ENCODE data around the gene FCN3. TPM values are rescaled to one million over a fixed set of nuclear protein-coding genes. Genes with fewer than 3 reads are reported as not detected.

The FCN3 gene
- total RNA-seq, 1 experiment from 2014 or later = 0.22 TPM

GRCh38 chr1:27361044-27361402 is 13.6 kb downstream of the FCN3 start:
- no peak for DNase-seq
- peak overlapping the region; percentile 70 to 81 for H3K4me3 Mint-ChIP-seq
- H3K27me3 Mint-ChIP-seq (ENCODE audit: low read depth) = peaks cover 64% of the 10 kb centered on the region
- no peaks in the 10 kb centered on the region for H3K9me3 ChIP-seq (ENCODE audit: control insufficient read depth, low read depth, low read length)
- H3K27ac ChIP-seq (ENCODE audit: insufficient read length, low read depth, low read length) = no peak overlapping the region
- H3K27me3 ChIP-seq (ENCODE audit: insufficient read depth, low read length) = peaks cover 19% of the 10 kb centered on the region; the same call in 1 of the 2 replicates
- H3K18ac ChIP-seq (ENCODE audit: insufficient read length, low read depth, low read length) = no peak overlapping the region
- H3K79me1 ChIP-seq (ENCODE audit: insufficient read depth, low read depth, low read length, poor library complexity, severe bottlenecking) = no peaks in the 10 kb centered on the region
- H2BK12ac ChIP-seq (ENCODE audit: insufficient read length, low read depth, low read length) = no peak overlapping the region
- no peak overlapping the region for H3K14ac ChIP-seq (ENCODE audit: insufficient read depth, low read length)
- no peak overlapping the region for H2BK20ac ChIP-seq (ENCODE audit: low read depth, low read length, poor library complexity, severe bottlenecking)
- no peak overlapping the region for H2AK5ac ChIP-seq (ENCODE audit: insufficient read length, low read length)
- H3K23me2 ChIP-seq (ENCODE audit: insufficient read length, low read depth, low read length, poor library complexity, severe bottlenecking) = peaks cover 13% of the 10 kb centered on the region
- H3K4me2 ChIP-seq (ENCODE audit: insufficient read depth, insufficient read length, low read length) = peak overlapping the region; percentile 84
- no peak overlapping the region for H3T11ph ChIP-seq (ENCODE audit: low read length)
- no peak overlapping the region for H2BK5ac ChIP-seq (ENCODE audit: insufficient read length, low read length)
- H3K9me3 Mint-ChIP-seq = no peaks in the 10 kb centered on the region; a peak in 1 of 5 replicates
- H3K36me3 Mint-ChIP-seq (ENCODE audit: insufficient read depth in 1 of 3, low read depth in 3 of 3) = peaks cover 0 to 5% (median 3%) of the 10 kb centered on the region in 3 experiments; a peak in 4 of 7 replicates
- no peak overlapping the region for H4K5ac ChIP-seq (ENCODE audit: insufficient read length, low read depth, low read length)
- no peak overlapping the region for H3K27ac Mint-ChIP-seq
- no peak overlapping the region for H3K4ac ChIP-seq (ENCODE audit: low read depth, low read length)
- no peak overlapping the region for H3K9ac ChIP-seq (ENCODE audit: extremely low read depth, insufficient read length, low read length)
- H3K4me1 ChIP-seq (ENCODE audit: insufficient read depth, low read length) = peaks cover 3% of the 10 kb centered on the region; the same call in 1 of the 2 replicates
- no CpG with 5 or more reads among the region's 21 CpGs for WGBS (ENCODE audit: extremely low coverage, insufficient read length, low lambda C conversion rate)
- H2BK15ac ChIP-seq (ENCODE audit: low read depth, low read length) = no peak overlapping the region
- H3K4me1 Mint-ChIP-seq = peaks cover 22 to 38% of the 10 kb centered on the region in 2 experiments
- no peaks in the 10 kb centered on the region for H3K79me2 ChIP-seq (ENCODE audit: insufficient read depth, low read length)
- no peak overlapping the region for H4K91ac ChIP-seq (ENCODE audit: insufficient read length, low read depth, low read length)
- TF ChIP-seq, protein P1, sequence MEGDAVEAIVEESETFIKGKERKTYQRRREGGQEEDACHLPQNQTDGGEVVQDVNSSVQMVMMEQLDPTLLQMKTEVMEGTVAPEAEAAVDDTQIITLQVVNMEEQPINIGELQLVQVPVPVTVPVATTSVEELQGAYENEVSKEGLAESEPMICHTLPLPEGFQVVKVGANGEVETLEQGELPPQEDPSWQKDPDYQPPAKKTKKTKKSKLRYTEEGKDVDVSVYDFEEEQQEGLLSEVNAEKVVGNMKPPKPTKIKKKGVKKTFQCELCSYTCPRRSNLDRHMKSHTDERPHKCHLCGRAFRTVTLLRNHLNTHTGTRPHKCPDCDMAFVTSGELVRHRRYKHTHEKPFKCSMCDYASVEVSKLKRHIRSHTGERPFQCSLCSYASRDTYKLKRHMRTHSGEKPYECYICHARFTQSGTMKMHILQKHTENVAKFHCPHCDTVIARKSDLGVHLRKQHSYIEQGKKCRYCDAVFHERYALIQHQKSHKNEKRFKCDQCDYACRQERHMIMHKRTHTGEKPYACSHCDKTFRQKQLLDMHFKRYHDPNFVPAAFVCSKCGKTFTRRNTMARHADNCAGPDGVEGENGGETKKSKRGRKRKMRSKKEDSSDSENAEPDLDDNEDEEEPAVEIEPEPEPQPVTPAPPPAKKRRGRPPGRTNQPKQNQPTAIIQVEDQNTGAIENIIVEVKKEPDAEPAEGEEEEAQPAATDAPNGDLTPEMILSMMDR (conservative IDR thresholded peaks at IDR 0.05) = no peak
- no peak overlapping the region for H3K23ac ChIP-seq (ENCODE audit: insufficient read length, low read depth, low read length)
- H3K56ac ChIP-seq (ENCODE audit: insufficient read length, low read depth, low read length) = no peak overlapping the region
- no peak overlapping the region for H2BK120ac ChIP-seq (ENCODE audit: low read depth, low read length, poor library complexity, severe bottlenecking)
- no peak overlapping the region for H2AFZ ChIP-seq (ENCODE audit: low read length)
- no peak overlapping the region for H4K8ac ChIP-seq (replicated peaks; ENCODE audit: insufficient read length, low read depth, low read length)
- peaks cover 6% of the 10 kb centered on the region for H4K20me1 ChIP-seq (ENCODE audit: control insufficient read depth, insufficient read depth, insufficient read length)

Data from H9 (cell line).